Vagina (tissue), 2 donors: ENCODE data around the gene ARHGAP31.

Experiments
- CTCF ChIP-seq, 3 experiments: fragments of 450-650 bp in 2 of 3; fragments of 200-600 bp in 1 of 3; sonication (generic) in 1 of 3; IDR thresholded peaks; one replicate each; pipeline ENCODE4 v1.5.1; 2017 to 2019; ENCODE audit warnings: antibody characterized with exemption in 3 of 3, mild to moderate bottlenecking in 2 of 3, moderate library complexity in 2 of 3
- POLR2A ChIP-seq, 2 donors: fragments of 450-650 bp; IDR thresholded peaks; one replicate each; pipeline ENCODE4 v1.6.1; 2017; ENCODE audit warnings: antibody characterized with exemption in 2 of 2, mild to moderate bottlenecking in 2 of 2, moderate library complexity in 2 of 2

- no peak for TF ChIP-seq POLR2A (IDR thresholded peaks at IDR 0.05)
- no peak for TF ChIP-seq CTCF (IDR thresholded peaks at IDR 0.05)
Observed at GRCh38 chr3:119413603-119414280, 119.6 kb downstream of the ARHGAP31 start.
